ENCODE measurements around the gene NLGN1. TPM values are rescaled to one million over a fixed set of nuclear protein-coding genes. Genes with fewer than 3 reads are reported as not detected.

The NLGN1 gene
- total RNA-seq, 1 experiment from 2014 or later, result not detected

GRCh38 chr3:173863551-173863950, 466.0 kb downstream of the NLGN1 start:
- Histone ChIP-seq H3K9me2 (ENCODE audit: insufficient read depth) (no peaks in the 10 kb centered on the region), H3K79me2 (ENCODE audit: insufficient read depth, low read length) (no peaks in the 10 kb centered on the region), H3K27ac (ENCODE audit: low read depth, low read length) (no peak overlapping the region), H3K36me3 (ENCODE audit: control insufficient read depth in 1 of 2, insufficient read depth in 2 of 2, low read length in 2 of 2) (no peaks in the 10 kb centered on the region), H3K4me2 (ENCODE audit: low read length) (no peak overlapping the region), H3K27me3 (ENCODE audit: insufficient read depth, low read length) (no peaks in the 10 kb centered on the region), H2AFZ (ENCODE audit: low read depth, low read length, poor library complexity, severe bottlenecking) (no peak overlapping the region), H3K9ac (ENCODE audit: low read length) (no peak overlapping the region), H3K9me3 (ENCODE audit: control insufficient read depth in 1 of 2, insufficient read depth in 1 of 2, low read depth in 1 of 2, low read length in 2 of 2) (no peaks in the 10 kb centered on the region), H3K4me3 (replicated peaks in 1 of 2; ENCODE audit: low read depth in 1 of 2, low read length in 2 of 2) (no peak overlapping the region), H4K20me1 (ENCODE audit: insufficient read depth) (no peaks in the 10 kb centered on the region), H3K4me1 (ENCODE audit: control insufficient read depth in 1 of 2, insufficient read depth in 2 of 2, low read length in 2 of 2) (no peaks in the 10 kb centered on the region)
- DNase-seq (ENCODE audit: low read depth, low spot score) (no peak), ATAC-seq (no peak)
- BruUV-seq (replicated peaks), result no TSS peak
- intact Hi-C loops (cut with micrococcal nuclease), result no loop called here
- ChIA-PET POLR2A (no interaction called here), RAD21 (ENCODE audit: low non-redundant PET in 1 of 2, low total read pairs in 2 of 2, uncharacterized antibody in 2 of 2, unreplicated experiment in 2 of 2) (no interaction called here), CTCF (no interaction called here)
- TF ChIP-seq RAD21 (IDR thresholded peaks at IDR 0.05; ENCODE audit: low read depth), result no peak

GRCh38 chr3:173865900-173866498, 468.5 kb downstream of the NLGN1 start:
- no peaks in the 10 kb centered on the region for H3K4me1 ChIP-seq (ENCODE audit: control insufficient read depth in 1 of 2, insufficient read depth in 2 of 2, low read length in 2 of 2)

More at GRCh38 chr3:173865900-173866498, 468.5 kb downstream of the NLGN1 start:
- no TSS peak for BruUV-seq (replicated peaks)
- DNase-seq (ENCODE audit: low read depth, low spot score) (no peak), ATAC-seq (no peak)
- Histone ChIP-seq H3K9me3 (ENCODE audit: control insufficient read depth in 1 of 2, insufficient read depth in 1 of 2, low read depth in 1 of 2, low read length in 2 of 2) (no peaks in the 10 kb centered on the region), H3K9me2 (ENCODE audit: insufficient read depth) (no peaks in the 10 kb centered on the region), H3K4me2 (ENCODE audit: low read length) (no peak overlapping the region), H3K4me3 (replicated peaks in 1 of 2; ENCODE audit: low read depth in 1 of 2, low read length in 2 of 2) (no peak overlapping the region), H3K27me3 (ENCODE audit: insufficient read depth, low read length) (no peaks in the 10 kb centered on the region), H3K36me3 (ENCODE audit: control insufficient read depth in 1 of 2, insufficient read depth in 2 of 2, low read length in 2 of 2) (no peaks in the 10 kb centered on the region), H3K27ac (ENCODE audit: low read depth, low read length) (no peak overlapping the region), H2AFZ (ENCODE audit: low read depth, low read length, poor library complexity, severe bottlenecking) (no peak overlapping the region), H4K20me1 (ENCODE audit: insufficient read depth) (no peaks in the 10 kb centered on the region), H3K79me2 (ENCODE audit: insufficient read depth, low read length) (no peaks in the 10 kb centered on the region), H3K9ac (ENCODE audit: low read length) (no peak overlapping the region)
- no peak for TF ChIP-seq CEBPB (IDR thresholded peaks at IDR 0.05; ENCODE audit: low read depth)
- TF ChIP-seq YY1 (IDR thresholded peaks at IDR 0.05; ENCODE audit: extremely low read depth, insufficient replicate concordance, low read depth, low read length), result no peak
- no peak for TF ChIP-seq SP1 (IDR thresholded peaks at IDR 0.05; ENCODE audit: low read depth)
- no peak for TF ChIP-seq MAX (IDR thresholded peaks at IDR 0.05)
- no peak for TF ChIP-seq ZNF274 (IDR thresholded peaks at IDR 0.05; ENCODE audit: low read depth, low read length)
- intact Hi-C loops (cut with micrococcal nuclease), result no loop called here
- CTCF ChIA-PET, result no interaction called here
- RAD21 ChIA-PET (ENCODE audit: low non-redundant PET in 1 of 2, low total read pairs in 2 of 2, uncharacterized antibody in 2 of 2, unreplicated experiment in 2 of 2), result no interaction called here
- POLR2A ChIA-PET, result no interaction called here
